HepG2 (cell line): ENCODE data around the gene SOX12. TPM values are rescaled to one million over a fixed set of nuclear protein-coding genes. Genes with fewer than 3 reads are reported as not detected.
A peak's percentile ranks its signal among the peaks of the same experiment; 100 is the strongest.

Experiments
- ARID3A ChIP-seq: IDR thresholded peaks from 2 replicates; pipeline ENCODE4 v1.6.1; 2012; ENCODE audit warnings: low read depth, low read length, improper control_type of control experiment
- DMAP1 ChIP-seq: IDR thresholded peaks from 2 replicates; pipeline ENCODE4 v1.6.1; 2016
- DNMT3B ChIP-seq: conservative IDR thresholded peaks from 2 replicates; pipeline ENCODE4 v1.6.1; 2016; ENCODE audit warnings: missing biosample characterization, control low read depth
- EEA1 ChIP-seq: sonication (generic); formaldehyde crosslinking; IDR thresholded peaks from 2 replicates; pipeline ENCODE4 v1.5.1; 2020; ENCODE audit warnings: mild to moderate bottlenecking, missing genetic modification reagents, borderline replicate concordance
- FOSL1 ChIP-seq: sonication (generic); formaldehyde crosslinking; IDR thresholded peaks from 2 replicates; pipeline ENCODE4 v1.9.0; 2021; ENCODE audit warnings: missing genetic modification reagents, borderline replicate concordance
- FOXP1 ChIP-seq, 2 experiments: fragments of 450-650 bp in 1 of 2; IDR thresholded peaks; 2 replicates each; pipeline ENCODE4 v1.6.1; 2017 to 2018; ENCODE audit warnings: antibody characterized with exemption in 1 of 2
- HDAC2 ChIP-seq: sonication (generic); formaldehyde crosslinking; IDR thresholded peaks from 2 replicates; pipeline ENCODE4 v1.4.0; 2020; ENCODE audit warnings: missing genetic modification reagents
- HIC2 ChIP-seq: sonication (generic); formaldehyde crosslinking; IDR thresholded peaks from 2 replicates; pipeline ENCODE4 v1.9.0; 2022; ENCODE audit warnings: low read depth, missing genetic modification reagents
- IRX3 ChIP-seq: sonication (generic); formaldehyde crosslinking; IDR thresholded peaks from 2 replicates; pipeline ENCODE4 v1.8.1; 2023; ENCODE audit warnings: mild to moderate bottlenecking, low read depth, missing genetic modification reagents, borderline replicate concordance
- JUNB ChIP-seq: sonication (generic); formaldehyde crosslinking; IDR thresholded peaks from 2 replicates; pipeline ENCODE4 v1.8.0; 2022; ENCODE audit warnings: missing genetic modification reagents, mild to moderate bottlenecking, borderline replicate concordance
- JUND ChIP-seq: sonication (generic); formaldehyde crosslinking; IDR thresholded peaks from 2 replicates; pipeline ENCODE4 v1.8.0; 2022; ENCODE audit warnings: mild to moderate bottlenecking, missing genetic modification reagents
- POLR2AphosphoS5 ChIP-seq: IDR thresholded peaks from 2 replicates; pipeline ENCODE4 v1.6.1; 2012; ENCODE audit warnings: low read depth, low read length
- PREB ChIP-seq: sonication (generic); formaldehyde crosslinking; IDR thresholded peaks from 2 replicates; pipeline ENCODE4 v1.4.0; 2020; ENCODE audit warnings: missing genetic modification reagents
- RARG ChIP-seq: sonication (generic); formaldehyde crosslinking; IDR thresholded peaks from 2 replicates; pipeline ENCODE4 v1.4.0; 2020; ENCODE audit warnings: low read depth, mild to moderate bottlenecking, missing genetic modification reagents
- RFX5 ChIP-seq: IDR thresholded peaks from 2 replicates; pipeline ENCODE4 v1.6.1; 2011; ENCODE audit warnings: low read depth, low read length, improper control_type of control experiment
- RNF2 ChIP-seq: fragments of 450-650 bp; conservative IDR thresholded peaks from 2 replicates; pipeline ENCODE4 v1.6.1; 2016; ENCODE audit warnings: low read depth
- SAP130 ChIP-seq: IDR thresholded peaks from 2 replicates; pipeline ENCODE4 v1.6.1; 2016; ENCODE audit warnings: low read depth
- ZBTB42 ChIP-seq: sonication (generic); formaldehyde crosslinking; IDR thresholded peaks from 2 replicates; pipeline ENCODE4 v1.5.0; 2020; ENCODE audit warnings: mild to moderate bottlenecking, missing genetic modification reagents
- ZBTB43 ChIP-seq: sonication (generic); formaldehyde crosslinking; conservative IDR thresholded peaks from 2 replicates; pipeline ENCODE4 v1.4.0; 2020; ENCODE audit warnings: missing genetic modification reagents
- ZC3H13 ChIP-seq: sonication (generic); formaldehyde crosslinking; IDR thresholded peaks from 2 replicates; pipeline ENCODE4 v1.8.1; 2023; ENCODE audit warnings: mild to moderate bottlenecking, missing genetic modification reagents, moderate library complexity
- ZFP37 ChIP-seq: sonication (generic); formaldehyde crosslinking; IDR thresholded peaks from 2 replicates; pipeline ENCODE4 v1.4.0; 2020; ENCODE audit warnings: missing genetic modification reagents, borderline replicate concordance
- ZNF331 ChIP-seq: sonication (generic); formaldehyde crosslinking; IDR thresholded peaks from 2 replicates; pipeline ENCODE4 v1.4.0; 2020; ENCODE audit warnings: missing genetic modification reagents
- ZNF350 ChIP-seq: sonication (generic); formaldehyde crosslinking; IDR thresholded peaks from 2 replicates; pipeline ENCODE4 v1.4.0; 2020; ENCODE audit warnings: mild to moderate bottlenecking, low read depth, missing genetic modification reagents, borderline replicate concordance
- ZNF557 ChIP-seq: sonication (generic); formaldehyde crosslinking; IDR thresholded peaks from 2 replicates; pipeline ENCODE4 v1.4.0; 2020; ENCODE audit warnings: missing genetic modification reagents
- ZSCAN31 ChIP-seq: sonication (generic); formaldehyde crosslinking; IDR thresholded peaks from 2 replicates; pipeline ENCODE4 v1.5.0; 2020; ENCODE audit warnings: low read depth, mild to moderate bottlenecking, missing genetic modification reagents
- polyA plus RNA-seq, 8 experiments: library from polyadenylated mRNA; depleted of rRNA in 3 of 8; stranded (reverse) in 7 of 8; unstranded in 1 of 8; fragments of >200 nt; fragmentation: Illumina TruSeq in 4 of 8; extraction: Trizol in 4 of 8; gene quantifications; 2 replicates each; pipeline versions ENCODE4 v1.2.1 to v1.2.3, GENCODE V29; 2011 to 2016; ENCODE audit warnings: low read depth in 4 of 8, missing spikeins in 1 of 8, mixed read lengths in 1 of 8; ENCODE audit not compliant: insufficient read depth in 1 of 8
- total RNA-seq, 5 experiments: library from RNA; depleted of rRNA; stranded (reverse); fragments of >200 nt; fragmentation: Illumina TruSeq; extraction: Trizol; gene quantifications; 2 replicates each; pipeline ENCODE4 v1.2.3, GENCODE V29; 2016; ENCODE audit warnings: low read depth in 1 of 5

The SOX12 gene
- total and polyA plus RNA-seq, 2 of the 13 experiments (the other 11 are each of a cell fraction or from before 2014, with no cell fraction given): 10.0 to 18.7 TPM

- TF ChIP-seq PREB (peak; percentile 84; the same call in 1 of the 2 replicates), JUND (CRISPR knock-in tag) (peak; percentile 57; the same call in 1 of the 2 replicates), JUNB (CRISPR knock-in tag) (no peak; the same call in 1 of the 2 replicates), ZFP37 (CRISPR knock-in tag) (peak; percentile 97; the same call in 1 of the 2 replicates), HIC2 (CRISPR knock-in tag) (peak; percentile 95; the same call in 1 of the 2 replicates), ZC3H13 (CRISPR knock-in tag) (peak; percentile 100), ZNF331 (CRISPR knock-in tag) (peak; percentile 95), RNF2 (peak; percentile 99), FOXP1 (IDR thresholded peaks at IDR 0.05) (no peak), FOXP1 (CRISPR knock-in tag; IDR thresholded peaks at IDR 0.05) (peak; percentile 45), ZBTB42 (CRISPR knock-in tag) (peak; percentile 92), FOSL1 (CRISPR knock-in tag) (no peak), SAP130 (peak; percentile 99), ZNF557 (CRISPR knock-in tag) (no peak; the same call in 1 of the 2 replicates), ZBTB43 (CRISPR knock-in tag) (peak; percentile 98), IRX3 (peak; percentile 82; the same call in 1 of the 2 replicates), RFX5 (peak; percentile 92), EEA1 (peak; percentile 99; the same call in 1 of the 2 replicates), ARID3A (no peak), HDAC2 (CRISPR knock-in tag) (peak; percentile 93), DNMT3B (CRISPR knock-in tag) (peak; percentile 55; the same call in 1 of the 2 replicates), RARG (no peak), ZNF350 (CRISPR knock-in tag) (peak; percentile 88), POLR2AphosphoS5 (peak; percentile 78), DMAP1 (CRISPR knock-in tag) (peak; percentile 100), ZSCAN31 (peak; percentile 95)
Measured at GRCh38 chr20:324177-325044, 941 bp upstream of the SOX12 start (continued).
